ENCODE results near the gene CRYBA4.

GRCh38 chr22:26623984-26624383, 2.2 kb downstream of the CRYBA4 start:
- TF ChIP-seq EP300 (IDR thresholded peaks at IDR 0.05) (no peak), CTCF (IDR thresholded peaks at IDR 0.05) (no peak), POLR2A (IDR thresholded peaks at IDR 0.05) (no peak)

Measured in tibial nerve (tissue), 4 donors.